ENCODE results near the gene TENM4.

DNA sequence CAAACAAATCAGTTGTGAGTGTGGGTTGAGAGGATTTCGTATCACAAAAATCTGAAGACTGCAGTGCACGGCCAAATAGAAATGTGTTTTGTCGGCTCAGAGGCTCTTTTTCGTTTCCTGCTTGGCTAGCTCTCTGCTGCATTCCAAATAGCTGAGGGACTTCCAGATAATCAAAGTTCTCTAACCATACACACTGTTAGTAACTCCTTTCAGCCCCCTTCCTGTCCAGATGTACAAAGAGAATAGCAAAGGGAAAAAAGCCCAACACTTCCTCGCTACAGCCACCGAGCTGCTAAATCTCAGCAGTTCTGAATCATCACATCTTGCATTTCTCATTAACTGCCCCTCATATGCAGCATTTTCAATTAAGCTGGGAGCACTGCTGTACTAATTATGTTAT, 203.1 kb downstream of the TENM4 start:
- TF ChIP-seq, protein P1, sequence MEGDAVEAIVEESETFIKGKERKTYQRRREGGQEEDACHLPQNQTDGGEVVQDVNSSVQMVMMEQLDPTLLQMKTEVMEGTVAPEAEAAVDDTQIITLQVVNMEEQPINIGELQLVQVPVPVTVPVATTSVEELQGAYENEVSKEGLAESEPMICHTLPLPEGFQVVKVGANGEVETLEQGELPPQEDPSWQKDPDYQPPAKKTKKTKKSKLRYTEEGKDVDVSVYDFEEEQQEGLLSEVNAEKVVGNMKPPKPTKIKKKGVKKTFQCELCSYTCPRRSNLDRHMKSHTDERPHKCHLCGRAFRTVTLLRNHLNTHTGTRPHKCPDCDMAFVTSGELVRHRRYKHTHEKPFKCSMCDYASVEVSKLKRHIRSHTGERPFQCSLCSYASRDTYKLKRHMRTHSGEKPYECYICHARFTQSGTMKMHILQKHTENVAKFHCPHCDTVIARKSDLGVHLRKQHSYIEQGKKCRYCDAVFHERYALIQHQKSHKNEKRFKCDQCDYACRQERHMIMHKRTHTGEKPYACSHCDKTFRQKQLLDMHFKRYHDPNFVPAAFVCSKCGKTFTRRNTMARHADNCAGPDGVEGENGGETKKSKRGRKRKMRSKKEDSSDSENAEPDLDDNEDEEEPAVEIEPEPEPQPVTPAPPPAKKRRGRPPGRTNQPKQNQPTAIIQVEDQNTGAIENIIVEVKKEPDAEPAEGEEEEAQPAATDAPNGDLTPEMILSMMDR (IDR thresholded peaks at IDR 0.05; ENCODE audit: borderline replicate concordance, extremely low read depth, low read length, poor library complexity, severe bottlenecking), result no peak
- no peak for TF ChIP-seq EZH2 (IDR thresholded peaks at IDR 0.05; ENCODE audit: borderline replicate concordance, low read depth, low read length, severe bottlenecking)

Measured in DND-41 (cell line).